Measurements from ENCODE around the gene OXER1.

The OXER1 gene

DNA sequence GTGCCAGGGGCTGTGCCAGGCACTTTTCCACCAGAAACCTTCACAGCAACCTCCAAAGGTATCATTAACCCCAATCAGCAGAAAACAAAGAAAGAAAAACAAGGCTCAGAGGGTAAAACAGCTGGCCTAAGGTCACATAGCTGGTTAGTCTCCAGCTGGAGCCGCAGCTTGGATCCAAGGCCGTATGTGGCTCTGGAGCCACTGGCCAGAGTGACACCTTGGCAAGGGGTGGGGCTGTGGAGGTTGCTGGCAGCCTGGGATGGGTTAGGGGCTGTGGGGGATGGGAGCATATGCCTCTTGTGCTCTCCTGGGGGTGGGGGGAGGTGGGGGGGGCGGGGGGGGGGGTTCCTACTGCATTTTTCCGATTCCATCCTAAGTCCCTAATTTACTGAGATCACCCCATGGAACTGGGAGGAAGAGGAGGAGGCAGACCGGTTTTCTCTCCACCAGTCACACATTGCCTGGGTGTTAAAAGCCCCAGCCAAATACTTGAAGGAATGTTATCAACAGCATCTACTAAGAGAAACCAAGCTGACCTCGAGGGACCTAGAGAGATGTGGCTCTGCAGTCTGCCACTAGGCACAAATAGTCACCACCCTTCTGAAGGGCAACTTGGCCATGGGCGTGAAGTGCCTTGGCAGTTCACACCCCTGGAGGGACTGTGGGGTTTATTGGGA lies 20.4 kb upstream of the OXER1 start:
- H3K4me3 ChIP-seq (replicated peaks; ENCODE audit: low read depth, low read length), result no peak overlapping the region
- no peak for DNase-seq (ENCODE audit: extremely low read depth, low read depth)
- TF ChIP-seq, protein P1, sequence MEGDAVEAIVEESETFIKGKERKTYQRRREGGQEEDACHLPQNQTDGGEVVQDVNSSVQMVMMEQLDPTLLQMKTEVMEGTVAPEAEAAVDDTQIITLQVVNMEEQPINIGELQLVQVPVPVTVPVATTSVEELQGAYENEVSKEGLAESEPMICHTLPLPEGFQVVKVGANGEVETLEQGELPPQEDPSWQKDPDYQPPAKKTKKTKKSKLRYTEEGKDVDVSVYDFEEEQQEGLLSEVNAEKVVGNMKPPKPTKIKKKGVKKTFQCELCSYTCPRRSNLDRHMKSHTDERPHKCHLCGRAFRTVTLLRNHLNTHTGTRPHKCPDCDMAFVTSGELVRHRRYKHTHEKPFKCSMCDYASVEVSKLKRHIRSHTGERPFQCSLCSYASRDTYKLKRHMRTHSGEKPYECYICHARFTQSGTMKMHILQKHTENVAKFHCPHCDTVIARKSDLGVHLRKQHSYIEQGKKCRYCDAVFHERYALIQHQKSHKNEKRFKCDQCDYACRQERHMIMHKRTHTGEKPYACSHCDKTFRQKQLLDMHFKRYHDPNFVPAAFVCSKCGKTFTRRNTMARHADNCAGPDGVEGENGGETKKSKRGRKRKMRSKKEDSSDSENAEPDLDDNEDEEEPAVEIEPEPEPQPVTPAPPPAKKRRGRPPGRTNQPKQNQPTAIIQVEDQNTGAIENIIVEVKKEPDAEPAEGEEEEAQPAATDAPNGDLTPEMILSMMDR (IDR thresholded peaks at IDR 0.05; ENCODE audit: low read depth, low read length, missing control alignments), result no peak

DNA sequence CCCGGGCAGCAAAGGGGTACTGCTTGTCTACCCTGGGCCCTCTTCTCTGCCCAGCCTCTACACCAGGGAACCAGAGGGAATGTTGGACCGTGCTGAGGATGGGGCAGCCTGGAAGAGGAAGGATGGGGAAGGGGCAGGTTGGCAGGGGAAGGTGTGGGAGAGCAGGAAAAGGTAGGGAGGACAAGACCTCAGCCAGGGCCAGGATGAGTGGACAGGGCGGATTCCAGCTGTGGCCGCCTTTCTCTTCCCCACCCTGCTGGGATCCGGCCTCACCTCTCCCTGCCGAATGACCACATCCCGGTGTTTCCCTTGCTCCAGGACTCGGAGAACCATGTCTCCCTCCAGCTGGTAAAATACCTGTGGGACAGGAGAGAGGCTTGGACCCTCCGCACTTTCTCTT lies 19.6 kb upstream of the OXER1 start:
- TF ChIP-seq, protein P1 (IDR thresholded peaks at IDR 0.05; ENCODE audit: low read depth, low read length, missing control alignments), result no peak
- H3K4me3 ChIP-seq (replicated peaks; ENCODE audit: low read depth, low read length), result no peak overlapping the region
- DNase-seq (ENCODE audit: extremely low read depth, low read depth), result no peak

DNA sequence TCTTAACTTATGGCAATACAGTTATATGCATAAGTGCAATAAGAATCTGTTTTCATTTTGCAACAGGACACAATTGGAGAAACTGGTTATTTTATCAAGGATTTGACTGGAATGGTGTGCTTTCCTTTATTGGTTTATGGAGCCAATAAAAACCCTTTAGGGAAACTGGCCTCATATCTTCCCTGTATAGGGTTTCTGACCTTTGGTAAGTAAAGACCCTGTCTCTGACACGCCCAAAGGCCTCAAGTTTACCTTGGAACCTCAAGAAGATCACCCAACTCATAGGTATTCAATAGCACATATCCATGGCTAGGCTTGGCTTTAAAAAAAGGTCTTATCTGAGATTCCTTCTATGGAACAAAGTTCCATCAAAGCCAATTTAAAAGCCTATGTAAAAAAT lies 17.2 kb upstream of the OXER1 start:
- TF ChIP-seq, protein P1 (IDR thresholded peaks at IDR 0.05; ENCODE audit: low read depth, low read length, missing control alignments), result no peak
- DNase-seq (ENCODE audit: extremely low read depth, low read depth), result no peak
- H3K4me3 ChIP-seq (replicated peaks; ENCODE audit: low read depth, low read length), result no peak overlapping the region

DNA sequence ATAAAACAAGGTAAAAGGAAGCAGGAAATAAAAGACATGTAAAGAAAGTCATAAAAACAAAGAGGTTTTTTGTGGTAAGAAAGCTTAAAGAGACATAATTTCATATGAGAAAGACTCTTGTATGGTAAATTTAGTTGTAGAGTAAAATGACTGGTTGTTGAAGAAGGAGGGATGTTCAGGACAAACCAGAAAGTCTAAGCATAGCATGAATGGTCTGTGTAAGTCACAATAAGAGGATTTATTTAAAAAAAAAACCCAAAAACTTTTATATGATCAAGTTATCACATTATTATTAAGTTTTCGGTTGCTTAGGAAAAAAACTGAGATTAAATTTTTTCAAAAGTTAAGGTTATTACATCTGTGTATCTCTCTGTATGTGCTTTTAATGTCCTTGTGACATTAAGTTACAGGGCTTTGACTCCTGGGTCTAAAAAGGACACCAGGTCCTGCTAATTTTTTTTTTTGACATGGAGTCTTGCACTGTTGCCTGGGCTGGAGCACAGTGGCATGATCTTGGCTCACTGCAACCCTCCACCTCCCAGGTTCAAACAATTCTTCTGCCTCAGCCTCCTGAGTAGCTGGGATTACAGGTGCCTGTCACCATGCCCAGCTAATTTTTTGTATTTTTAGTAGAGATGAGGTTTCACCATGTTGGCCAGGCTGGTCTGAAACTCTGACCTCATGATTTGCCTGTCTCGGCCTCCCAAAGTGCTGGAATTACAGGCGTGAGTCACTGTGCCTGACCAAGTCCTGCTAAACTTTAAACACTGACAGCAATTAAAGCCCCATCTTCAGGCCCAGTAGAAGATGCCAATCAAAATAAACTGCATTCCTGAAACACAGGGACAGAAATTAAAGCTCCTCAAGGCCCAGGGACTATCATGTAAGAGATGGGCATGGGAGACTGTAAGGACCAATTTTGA lies 14.2 kb upstream of the OXER1 start:
- no peak for DNase-seq (ENCODE audit: extremely low read depth, low read depth)
- no peak overlapping the region for H3K4me3 ChIP-seq (replicated peaks; ENCODE audit: low read depth, low read length)
- TF ChIP-seq, protein P1 (IDR thresholded peaks at IDR 0.05; ENCODE audit: low read depth, low read length, missing control alignments), result no peak

DNA sequence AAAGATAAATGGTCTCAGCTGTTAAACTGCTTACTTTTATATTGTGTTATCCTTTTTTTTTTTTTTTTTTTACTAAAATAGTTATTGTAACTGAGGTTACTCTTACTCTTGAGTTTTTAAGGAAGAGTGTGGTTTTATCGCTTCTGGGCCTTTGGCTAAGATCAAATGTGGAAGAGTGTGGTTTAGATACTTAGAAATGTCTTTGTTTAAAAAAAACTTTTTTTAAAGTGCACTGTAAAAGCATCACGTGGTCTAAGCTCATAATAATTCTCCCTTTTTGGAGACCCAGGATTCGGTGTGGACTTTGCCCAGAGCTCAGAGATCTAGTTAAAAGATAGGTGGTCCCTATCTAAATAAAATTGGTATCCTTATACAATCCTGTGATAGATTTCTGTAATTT lies 11.9 kb upstream of the OXER1 start:
- H3K4me3 ChIP-seq (replicated peaks; ENCODE audit: low read depth, low read length), result no peak overlapping the region
- DNase-seq (ENCODE audit: extremely low read depth, low read depth), result no peak
- TF ChIP-seq, protein P1 (IDR thresholded peaks at IDR 0.05; ENCODE audit: low read depth, low read length, missing control alignments), result no peak

DNA sequence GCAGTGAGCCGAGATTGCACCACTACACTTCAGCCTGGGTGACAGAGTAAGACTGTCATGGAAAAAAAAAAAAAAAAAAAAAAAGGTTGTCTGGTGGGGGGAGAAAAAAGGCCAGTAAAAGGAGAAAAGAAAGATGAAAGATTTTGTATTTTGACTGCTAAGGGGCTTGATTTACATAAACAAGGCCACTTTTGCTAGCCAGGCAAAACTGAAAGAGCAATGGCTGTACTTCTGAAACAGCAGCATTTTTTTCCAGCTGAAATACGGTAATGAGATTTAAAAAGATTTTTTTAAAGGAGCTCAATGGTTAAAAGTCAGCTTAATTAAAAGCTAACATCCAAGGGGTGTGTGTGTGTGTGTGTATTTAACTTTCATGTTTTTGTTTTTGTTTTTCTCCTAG lies 11.3 kb upstream of the OXER1 start:
- H3K4me3 ChIP-seq (replicated peaks; ENCODE audit: low read depth, low read length), result no peak overlapping the region
- DNase-seq (ENCODE audit: extremely low read depth, low read depth), result no peak
- TF ChIP-seq, protein P1 (IDR thresholded peaks at IDR 0.05; ENCODE audit: low read depth, low read length, missing control alignments), result no peak

Measured in HFF-Myc (cell line).